G401.6 (cell line): ENCODE data around the gene RCVRN.

Source experiments
- FAIRE-seq: peaks from 2 replicates; lab custom pipeline; 2012; peaks lifted over from hg19 to GRCh38; lab: Jason Lieb, UNC

The RCVRN gene

DNA sequence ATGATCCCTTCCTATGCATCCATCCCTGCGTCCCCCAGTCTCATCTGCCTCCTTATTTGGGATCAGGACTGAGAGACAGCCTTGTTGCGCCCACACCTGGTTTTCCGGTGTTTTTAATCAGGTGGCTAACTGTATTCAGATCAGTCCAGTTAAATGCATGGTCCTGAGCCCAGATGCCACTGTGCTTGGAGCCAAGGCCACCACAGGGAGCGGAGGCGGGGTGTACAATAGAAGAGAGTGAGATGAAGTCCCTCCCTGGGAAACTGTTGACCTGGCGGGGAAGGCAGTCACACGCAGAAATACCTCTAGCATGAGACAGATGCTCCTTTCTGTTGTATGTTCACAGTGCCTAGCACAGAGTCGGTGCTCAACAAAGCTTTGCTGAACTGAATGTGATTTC, 6.3 kb downstream of the RCVRN start:
- no peak for FAIRE-seq

DNA sequence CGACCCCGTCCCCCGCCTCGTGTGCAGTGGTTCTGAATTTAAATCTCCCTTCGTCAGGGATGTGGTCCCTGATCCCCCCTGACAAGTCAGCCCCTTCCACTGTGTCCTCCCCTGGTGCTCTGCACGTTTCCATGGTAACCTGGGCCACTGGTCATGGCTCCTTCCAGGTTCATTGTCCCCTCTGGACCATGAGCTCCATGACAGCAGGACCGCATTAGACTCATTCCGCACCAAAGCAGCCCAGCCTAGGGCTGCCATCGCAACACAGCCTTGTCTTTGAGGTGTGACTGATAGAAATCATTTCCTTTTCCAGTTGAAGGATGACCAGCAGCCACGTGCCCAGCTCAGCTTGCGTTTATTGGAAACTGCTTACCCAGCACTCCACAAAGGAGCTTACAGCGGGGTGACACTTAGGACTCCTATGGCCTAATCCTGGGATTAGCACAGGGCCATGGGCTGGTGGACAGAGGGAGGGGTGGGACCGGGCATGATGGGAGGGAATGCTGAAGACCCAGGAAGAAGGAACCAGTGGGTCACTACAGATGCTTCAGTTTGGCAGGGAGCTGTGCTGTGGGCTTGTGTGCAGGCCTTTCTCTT, 7.6 kb downstream of the RCVRN start:
- no peak for FAIRE-seq

DNA sequence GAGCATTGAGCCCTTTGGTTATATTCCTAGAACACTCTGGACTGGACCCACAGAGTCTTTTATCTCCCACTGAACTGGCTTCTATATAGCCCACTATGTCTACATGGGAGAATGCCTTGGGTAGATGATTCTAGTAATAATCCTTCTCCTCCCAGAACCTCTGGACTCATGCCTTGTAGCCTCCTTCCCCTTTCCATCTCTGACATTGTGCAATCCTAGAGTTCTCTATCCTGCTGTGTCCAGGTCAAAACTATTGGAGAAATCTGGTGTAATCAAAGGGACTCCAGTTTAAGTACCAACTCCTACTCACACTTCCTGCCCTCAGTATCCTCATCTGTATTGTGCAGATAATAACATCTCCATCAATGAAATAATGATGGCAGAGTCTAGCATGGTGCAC, 9.1 kb downstream of the RCVRN start:
- no peak for FAIRE-seq

DNA sequence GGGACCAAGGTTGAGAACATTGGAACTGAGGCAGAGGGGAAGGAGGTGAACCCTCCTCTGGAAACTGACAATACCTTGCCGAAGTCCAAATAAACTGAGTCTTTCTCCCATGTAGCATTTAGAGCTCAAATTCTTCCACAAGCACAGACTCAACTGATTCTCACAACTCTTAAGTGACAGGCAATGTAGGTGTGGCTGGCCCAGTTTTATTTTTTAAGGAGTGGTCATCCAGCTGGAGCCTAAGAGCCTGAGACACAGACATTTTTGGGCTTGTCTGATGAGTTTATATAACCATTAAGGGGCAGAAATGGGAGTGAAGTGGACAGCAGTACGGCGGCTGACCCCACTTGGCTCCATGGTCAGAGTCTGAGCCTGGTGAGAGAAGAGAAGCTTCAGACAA, 10.8 kb downstream of the RCVRN start:
- no peak for FAIRE-seq

DNA sequence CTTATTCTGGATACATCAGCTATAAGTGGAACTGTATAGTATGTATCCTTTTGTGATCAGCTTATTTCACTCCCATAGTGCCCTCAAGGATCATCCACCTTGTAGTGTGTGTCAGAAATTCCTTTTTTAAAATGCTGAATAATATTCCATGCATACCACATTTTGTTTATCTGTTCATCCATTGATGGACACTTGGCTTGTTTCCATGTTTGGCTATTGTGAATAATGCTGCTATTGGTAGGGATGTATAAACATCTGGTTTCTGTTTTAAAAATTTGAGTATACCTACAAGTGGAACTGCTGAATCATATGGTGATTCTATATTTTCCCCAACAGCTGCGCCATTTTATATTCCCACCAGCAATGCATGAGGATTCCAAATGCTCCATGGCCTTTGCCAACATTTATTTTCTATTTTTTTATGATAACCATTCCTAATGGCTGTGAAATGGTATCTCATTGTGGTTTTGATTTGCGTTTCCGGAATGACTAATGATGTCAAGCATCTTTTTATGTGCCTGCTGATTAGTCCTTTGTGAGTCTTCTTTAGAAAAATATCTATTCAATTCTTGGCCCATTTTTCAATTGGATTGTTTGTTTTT, 11.6 kb downstream of the RCVRN start:
- no peak for FAIRE-seq

DNA sequence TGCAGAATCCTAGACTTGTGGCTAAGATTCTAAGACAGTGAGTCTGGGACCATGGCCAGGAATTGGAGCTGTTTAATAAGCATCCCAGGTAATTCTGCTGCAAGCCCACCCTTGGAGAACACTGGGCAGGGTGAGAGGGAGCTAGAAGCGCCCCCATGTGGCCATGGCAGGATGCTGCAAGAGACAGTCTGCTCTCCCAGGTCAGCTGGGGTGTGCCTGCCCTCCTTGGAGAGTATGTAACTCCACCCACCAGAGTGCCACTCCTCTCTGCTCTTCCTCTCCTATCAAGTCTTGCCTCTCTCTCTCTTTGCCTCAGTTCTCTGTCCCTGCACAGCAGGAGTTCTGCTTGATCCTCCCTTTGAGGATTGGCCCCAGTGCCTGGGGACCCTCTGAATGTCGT, 14.9 kb downstream of the RCVRN start:
- no peak for FAIRE-seq

DNA sequence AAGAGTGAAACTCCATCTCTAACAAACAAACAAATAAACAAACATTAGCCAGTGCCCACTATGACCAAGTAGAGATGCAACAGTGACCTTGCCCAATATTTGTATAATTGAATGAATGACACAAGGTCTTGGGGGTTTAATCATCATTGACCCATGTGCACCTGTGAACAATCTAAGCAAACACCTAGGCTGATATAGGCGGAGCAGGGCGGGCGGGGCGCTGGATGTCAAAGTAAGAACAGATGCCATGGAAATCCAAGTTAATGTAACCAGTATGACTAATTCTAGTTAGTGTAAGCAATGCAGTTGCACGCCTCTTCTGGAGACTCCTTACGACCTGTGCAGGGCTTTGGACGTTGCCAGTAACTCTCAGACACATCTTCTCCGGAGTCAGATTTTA, 17.6 kb downstream of the RCVRN start:
- FAIRE-seq, result no peak

DNA sequence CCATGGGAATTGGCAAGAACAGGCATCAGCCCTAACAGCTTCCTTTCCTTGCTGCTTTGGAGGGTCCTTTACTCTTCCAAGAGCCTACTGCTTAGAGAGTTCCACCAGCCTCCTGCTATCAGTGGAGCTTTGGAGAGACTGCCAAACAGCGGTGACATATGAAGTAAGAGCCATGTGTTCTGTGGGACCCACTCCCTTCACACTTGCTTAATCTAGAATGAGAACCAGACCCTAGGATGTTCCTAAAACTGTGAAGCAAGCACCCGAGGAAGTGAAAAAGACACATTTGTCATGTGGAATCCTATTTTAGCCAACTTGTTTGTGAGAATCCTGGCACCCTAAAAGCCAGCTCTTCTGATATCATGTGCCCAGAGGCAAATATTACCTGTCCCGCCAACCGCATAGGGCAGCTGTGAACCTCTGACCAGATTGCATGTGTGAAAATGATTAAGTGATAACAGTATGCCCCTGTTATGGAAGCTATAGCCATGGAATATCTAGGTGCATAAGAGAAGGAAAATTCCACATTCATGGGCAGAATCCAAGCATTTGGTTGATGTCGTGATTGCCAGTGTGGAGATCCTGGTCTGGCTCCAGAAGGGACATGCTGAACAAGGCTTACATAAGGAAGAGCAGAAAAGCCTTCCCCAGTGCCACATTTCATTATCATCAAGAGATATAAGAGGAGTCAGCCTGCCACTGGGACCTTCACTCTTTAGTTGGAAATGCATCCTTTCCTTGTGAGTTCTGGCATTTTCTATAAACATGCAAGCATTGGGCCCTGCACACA, 18.7 kb downstream of the RCVRN start:
- no peak for FAIRE-seq

DNA sequence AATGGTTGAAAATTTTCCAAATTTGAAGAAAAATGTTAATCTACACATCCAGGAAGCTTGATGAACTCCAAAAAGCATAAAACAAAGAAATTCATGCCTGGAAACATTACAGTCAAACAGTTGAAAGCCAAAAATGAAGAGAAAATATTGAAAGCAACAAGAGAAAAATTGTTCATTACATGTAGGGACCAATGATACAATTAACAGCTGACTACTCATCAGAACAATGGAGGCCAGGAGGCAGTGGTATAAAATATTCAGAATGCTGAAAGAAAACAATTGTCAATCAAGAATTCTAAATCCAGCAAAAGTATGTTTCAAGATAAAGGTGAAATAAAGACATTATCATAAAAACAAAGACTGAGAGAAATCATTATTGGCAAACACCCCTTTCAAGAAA, 21.6 kb downstream of the RCVRN start:
- no peak for FAIRE-seq

DNA sequence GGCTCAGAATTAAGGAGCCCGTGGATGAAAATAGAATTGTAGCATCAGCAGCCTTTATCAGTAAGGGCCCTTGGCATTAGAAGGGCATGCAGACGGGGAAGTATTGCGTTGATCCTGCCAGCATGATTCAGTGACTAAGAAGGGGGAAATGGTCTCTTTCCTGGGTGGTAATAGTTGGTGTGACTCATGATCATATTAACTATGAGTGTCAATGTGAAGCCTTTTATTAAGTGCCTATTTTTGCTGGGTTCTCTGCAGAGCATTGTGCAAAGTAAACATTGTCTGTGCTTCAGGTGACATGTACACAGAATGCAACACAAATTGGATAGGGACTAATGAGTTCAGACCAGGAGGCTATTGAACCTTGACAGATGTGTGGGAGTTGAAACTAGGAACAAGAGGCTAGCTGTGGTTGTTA, 24.5 kb downstream of the RCVRN start:
- no peak for FAIRE-seq

DNA sequence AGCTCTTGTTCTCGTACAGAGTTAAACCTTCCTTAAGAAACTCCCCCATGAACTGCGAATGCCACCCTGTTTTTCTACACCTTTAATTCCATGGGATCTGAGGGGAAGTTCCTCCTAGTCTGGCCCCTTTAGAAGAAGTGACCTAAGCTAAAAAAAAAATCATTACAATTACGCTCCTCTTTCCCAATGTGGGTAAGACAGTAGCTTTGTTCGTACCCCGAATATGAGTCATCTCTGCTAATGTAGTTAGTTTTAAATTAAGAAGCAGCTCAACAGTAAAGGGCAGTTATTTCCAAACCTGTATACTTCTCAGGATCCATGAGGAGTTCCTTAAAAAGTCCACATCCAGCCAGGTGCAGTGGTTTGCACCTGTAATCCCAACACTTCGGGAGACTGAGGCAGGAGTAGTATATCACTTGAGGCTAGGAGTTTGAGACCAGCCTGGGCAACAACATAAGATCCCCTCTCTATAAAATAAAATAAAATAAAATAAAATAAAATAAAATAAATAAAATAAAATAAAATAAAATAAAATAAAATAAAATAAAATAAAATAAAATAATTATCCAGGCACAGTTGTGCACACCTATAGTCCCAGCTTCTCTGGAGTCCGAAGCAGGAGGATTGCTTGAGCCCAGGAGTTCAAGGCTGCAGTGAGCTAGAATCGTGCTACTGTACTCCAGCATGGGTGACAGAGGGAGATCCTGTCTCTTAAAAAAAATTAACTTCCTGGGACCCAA, 26.1 kb downstream of the RCVRN start:
- FAIRE-seq, result no peak

DNA sequence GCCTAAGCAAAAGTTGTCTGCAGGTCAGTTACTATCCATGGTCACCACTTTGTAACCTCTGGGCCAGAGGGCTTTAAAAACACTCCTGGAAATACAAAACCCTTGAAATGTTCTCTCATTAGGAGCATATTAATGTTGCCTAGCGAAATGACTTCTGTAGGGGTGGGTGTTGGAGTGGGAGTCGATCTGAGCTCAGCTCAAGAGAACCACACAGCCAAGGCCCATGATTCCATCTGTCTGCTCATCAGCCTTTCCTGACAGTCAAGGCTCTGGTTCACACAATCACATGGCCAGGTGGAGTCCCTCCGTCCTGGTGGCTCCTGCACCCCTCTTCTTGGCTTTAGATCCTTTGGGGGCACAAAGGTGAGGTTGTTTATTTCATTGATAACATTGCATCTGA, 26.7 kb downstream of the RCVRN start:
- no peak for FAIRE-seq

DNA sequence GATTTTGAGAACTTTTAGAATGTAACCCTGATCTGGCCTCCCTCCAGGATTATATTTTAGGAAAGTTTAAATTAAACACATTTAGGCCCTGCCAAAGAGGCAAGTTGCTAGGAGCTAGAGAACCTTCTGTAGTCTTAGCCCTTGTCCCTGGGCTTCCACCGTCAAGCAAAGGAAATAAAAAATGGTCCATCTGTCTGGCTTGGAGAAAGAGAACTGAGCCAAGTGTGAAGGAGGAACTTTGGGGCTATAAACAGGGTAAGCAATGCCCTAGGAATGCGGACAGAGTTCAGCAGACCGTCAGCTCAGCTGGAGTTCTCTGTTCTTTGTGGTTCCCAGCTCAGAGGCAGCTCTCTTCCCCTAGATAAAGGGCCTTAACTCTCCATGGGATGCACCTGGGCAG, 29.6 kb downstream of the RCVRN start:
- FAIRE-seq, result no peak

DNA sequence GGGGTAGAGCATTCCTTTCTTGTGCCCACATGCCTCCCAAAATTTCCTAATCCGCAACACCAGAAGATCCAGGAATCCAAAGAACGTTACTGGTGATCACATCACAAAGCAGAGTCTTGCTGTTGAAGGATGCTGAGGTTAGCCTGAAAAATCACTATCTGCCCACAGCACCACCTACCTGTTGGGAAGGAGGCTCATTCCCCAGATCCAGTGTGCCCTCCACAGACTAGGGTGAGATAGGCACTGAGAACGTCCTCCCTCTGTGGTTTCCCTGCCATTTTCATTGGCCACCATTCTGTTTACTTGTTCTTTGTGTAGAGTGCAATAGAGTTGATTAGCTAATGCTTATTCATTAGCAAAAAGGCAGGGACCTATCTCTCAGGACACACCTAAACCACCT, 30.3 kb downstream of the RCVRN start:
- FAIRE-seq, result no peak

DNA sequence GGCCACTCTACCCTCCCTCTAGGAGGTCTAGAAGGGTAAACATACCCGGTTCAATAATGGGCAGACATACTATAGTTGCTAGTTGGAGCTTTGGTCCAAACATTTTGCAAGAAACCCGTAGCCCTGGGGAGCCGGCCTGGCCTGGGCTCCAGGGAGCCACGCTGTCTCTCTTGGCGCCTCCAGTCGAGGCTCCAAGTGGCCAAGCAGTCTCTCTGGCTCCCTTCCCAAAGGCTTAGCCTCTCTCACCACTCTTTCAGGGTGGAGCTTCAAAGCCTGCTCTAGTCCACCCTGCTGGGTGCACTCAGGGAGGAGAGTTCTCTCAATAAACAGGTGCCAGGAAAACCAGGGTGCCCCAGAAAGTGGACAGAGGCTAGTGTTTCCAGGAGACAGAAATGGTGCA, 32.2 kb downstream of the RCVRN start:
- no peak for FAIRE-seq

DNA sequence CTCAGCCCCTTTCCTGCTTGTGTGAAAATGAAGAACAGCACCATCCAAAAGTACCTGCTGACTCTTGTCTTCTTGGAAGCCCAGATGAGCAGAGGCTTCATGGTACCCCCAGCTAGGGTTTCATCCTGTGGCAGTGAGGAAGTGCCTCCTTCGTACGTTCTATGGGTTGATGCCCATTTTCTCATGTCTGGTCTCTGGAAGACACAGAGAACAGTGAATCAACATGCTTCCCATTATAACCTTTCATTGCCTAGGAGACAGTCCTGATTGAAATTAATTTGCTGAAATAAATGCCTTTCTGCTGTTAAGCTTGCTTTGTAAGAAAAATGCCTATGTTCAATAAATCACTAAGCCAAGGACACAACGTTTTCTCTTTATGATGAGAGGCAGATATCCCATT, 36.5 kb downstream of the RCVRN start:
- FAIRE-seq, result no peak

DNA sequence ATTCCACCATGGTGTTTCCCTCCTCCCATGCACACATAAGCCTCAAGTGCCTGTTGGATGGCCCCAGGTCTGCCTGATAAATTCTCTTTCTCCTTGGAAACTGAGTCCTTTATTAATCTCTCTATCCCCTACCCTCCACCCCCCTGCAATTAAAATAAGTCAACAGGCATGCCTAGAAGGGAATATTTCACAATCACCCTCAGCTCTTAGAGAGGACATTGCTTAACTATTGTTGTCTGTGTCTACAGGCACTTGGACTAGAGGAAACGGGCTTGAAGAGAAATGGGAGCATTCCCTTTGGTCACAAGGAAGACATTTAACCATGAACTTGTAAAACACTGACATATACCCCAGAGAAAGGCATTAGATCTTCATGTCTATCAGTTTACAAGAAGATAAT, 39.5 kb downstream of the RCVRN start:
- FAIRE-seq, result no peak

DNA sequence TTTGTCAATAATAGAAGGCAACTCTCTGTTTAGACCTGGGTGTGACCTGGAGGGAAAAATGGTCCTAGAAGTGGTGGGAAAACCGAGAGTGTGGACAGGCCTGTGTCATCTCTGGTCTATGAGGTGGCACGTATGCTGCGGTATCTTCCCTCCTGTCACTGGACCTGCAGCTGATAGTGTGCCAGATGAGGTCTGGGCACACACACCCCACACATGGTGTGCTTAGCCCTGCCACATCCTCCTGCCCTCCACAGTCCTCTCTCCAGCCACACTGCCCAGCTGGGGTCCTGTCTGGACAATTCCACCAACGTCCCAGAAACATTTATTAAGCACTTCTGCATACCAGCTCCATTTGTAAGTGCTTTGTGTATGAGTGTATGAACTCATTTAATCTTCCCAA, 42.1 kb downstream of the RCVRN start:
- FAIRE-seq, result no peak

DNA sequence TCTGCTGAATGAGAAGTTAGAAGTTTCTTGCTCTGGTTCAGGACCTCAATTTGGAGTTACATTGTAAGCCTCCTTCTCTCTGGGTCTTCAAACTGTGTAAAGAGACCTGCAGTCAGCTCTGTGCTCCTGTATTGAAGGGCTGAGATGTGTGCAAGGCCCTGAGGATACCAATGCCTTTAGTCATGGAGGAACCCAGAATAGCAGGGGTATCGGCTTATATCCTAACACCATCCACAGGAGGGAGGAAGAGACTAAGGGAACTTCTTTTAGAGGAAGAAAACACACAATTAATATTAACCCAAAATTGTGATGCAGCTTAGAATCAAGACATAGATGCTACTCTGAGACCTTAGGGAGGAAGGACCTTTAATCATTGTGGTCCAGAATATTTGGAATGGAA, 42.9 kb downstream of the RCVRN start:
- no peak for FAIRE-seq

DNA sequence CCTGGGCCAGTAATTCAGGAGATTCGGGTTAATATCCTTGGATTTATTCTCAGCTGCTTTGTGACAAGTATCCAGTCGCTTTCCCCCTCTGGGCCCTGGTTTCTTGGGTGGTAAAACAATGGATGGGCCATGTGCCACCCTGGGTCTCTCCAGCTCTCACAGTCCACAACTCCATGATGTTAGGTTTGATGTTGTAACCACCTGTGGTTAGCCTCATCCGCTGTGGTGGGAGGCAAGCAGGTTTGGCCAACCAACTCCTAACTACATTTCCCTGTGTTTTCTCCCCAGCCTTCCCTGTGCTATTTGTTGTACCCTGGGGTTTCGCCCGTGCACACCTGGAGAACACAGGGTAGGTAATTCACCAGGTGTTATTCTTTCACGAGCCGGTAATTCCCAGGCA, 44.2 kb downstream of the RCVRN start:
- no peak for FAIRE-seq

DNA sequence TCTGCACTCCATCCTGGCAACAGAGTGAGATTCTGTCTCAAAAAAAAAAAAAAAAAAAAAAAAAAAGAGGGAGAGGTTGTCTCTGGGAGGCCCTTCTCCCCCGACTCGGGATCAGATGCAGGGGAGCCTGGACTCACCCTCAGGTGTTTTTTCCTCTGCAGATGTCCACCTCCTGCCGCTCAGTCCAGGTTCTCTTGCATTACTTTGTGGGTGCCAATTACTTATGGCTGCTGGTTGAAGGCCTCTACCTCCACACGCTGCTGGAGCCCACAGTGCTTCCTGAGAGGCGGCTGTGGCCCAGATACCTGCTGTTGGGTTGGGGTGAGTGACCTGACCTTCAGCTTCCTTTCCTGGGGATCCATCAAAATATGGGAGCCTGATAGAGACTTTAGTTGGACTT, 45.3 kb downstream of the RCVRN start:
- FAIRE-seq, result no peak

DNA sequence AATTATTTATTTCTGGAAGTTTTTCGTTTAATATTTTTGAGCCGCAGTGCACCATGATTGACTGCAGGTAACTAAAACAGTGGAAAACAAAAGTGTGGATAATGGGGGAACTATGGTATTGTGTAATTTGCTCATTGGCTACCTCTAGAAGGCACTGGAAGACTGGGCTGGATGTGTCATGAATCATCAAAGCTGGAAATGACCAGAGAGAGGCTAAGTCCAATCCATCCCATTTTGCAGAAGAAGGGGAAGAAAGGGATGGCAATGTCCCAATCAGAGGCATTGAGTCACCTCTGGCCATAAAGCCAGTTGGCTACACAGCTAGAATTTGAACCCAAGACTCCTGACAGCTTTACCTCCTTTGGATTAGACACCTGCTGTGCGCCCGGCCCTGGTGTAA, 50.0 kb downstream of the RCVRN start:
- no peak for FAIRE-seq

DNA sequence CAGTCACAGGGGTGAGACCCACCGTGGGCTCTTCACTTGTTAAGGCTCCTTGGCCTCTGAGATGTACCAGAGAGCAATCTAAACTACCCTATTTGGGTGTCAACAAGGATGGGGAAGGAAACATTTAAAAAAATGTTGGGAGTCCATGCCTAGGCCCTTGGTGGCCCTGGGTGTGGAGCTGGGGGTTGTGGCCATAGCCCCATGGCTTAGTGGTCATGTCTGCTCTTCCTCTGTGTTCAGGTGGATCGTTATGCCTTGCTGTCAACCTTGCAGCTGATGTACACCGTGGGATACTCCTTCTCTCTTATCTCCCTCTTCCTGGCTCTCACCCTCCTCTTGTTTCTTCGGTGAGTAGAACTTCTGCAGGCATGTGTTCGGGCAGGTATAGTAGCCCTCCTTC, 50.8 kb downstream of the RCVRN start:
- FAIRE-seq, result no peak
